WERI-Rb-1 (cell line): Measurements from ENCODE around the gene MAD1L1.
A peak's percentile ranks its signal among the peaks of the same experiment; 100 is the strongest.
"Not testable (repeated sequence)": the region's sequence is repeated elsewhere in the genome, so short reads cannot be mapped to it uniquely, and the experiment has no call there.

Experiments used
- DNase-seq: peaks from one replicate; pipeline ENCODE4 v3.0.0-alpha.2; 2020
- H3K27ac ChIP-seq: fragments of 250-450 bp; sonication (Bioruptor Pico); 2 replicates; pipeline ENCODE4 v1.5.1; 2020; ENCODE audit warnings: mild to moderate bottlenecking, moderate library complexity
- H3K27me3 ChIP-seq: fragments of 250-450 bp; sonication (Bioruptor Pico); 2 replicates; pipeline ENCODE4 v1.5.1; 2021; ENCODE audit warnings: mild to moderate bottlenecking, low read depth, moderate library complexity; ENCODE audit not compliant: insufficient read depth, severe bottlenecking
- H3K36me3 ChIP-seq: fragments of 250-450 bp; sonication (Bioruptor Pico); 2 replicates; pipeline ENCODE4 v1.5.1; 2020; ENCODE audit warnings: mild to moderate bottlenecking, moderate library complexity
- H3K4me3 ChIP-seq: 2 replicates; pipeline ENCODE4 v1.5.1; 2011; ENCODE audit warnings: low read depth, mild to moderate bottlenecking, control low read depth, low read length
- H3K9me3 ChIP-seq: fragments of 250-450 bp; sonication (Bioruptor Pico); 2 replicates; pipeline ENCODE4 v1.5.1; 2021; ENCODE audit warnings: mild to moderate bottlenecking, moderate library complexity; ENCODE audit not compliant: severe bottlenecking
- TF ChIP-seq, protein P1 (sequence below): IDR thresholded peaks from 2 replicates; pipeline ENCODE4 v1.5.1; 2011; ENCODE audit warnings: low read depth, mild to moderate bottlenecking, control low read depth, inconsistent platforms, low read length

Gene MAD1L1

DNA sequence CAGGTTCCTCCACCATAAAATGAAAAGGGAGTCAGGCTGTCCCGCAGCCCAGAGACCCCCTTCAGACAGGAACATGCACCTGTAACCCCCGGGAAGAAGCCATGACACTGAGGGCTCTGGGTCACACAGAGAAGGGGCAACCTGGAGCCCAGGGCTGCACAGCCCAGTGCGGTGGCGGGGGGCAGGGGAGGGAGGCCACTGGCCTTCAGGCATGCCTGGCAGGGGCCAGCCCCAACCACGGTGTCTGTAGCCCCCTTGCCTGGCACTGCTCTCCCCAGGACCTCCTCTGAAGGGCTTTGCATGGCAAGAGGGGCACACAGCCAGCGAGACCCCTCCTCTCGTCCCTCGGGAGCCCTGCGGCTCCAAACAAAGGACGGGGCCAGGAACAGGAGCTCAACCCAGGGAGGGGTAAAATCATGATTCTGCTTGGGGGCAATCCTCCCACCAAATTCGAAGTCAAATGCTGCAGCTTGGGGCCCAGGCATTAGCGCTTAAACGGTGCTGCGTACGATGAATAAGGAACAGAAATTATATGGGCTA, 235.1 kb downstream of the MAD1L1 start:
- Histone ChIP-seq H3K9me3 (no peaks in the 10 kb centered on the region), H3K27ac (no peak overlapping the region), H3K4me3 (no peak overlapping the region), H3K36me3 (0 out of 2 replicates have a peak, but pooled peaks cover 5% of the 10 kb centered on the region), H3K27me3 (no peaks in the 10 kb centered on the region)
- TF ChIP-seq, protein P1, sequence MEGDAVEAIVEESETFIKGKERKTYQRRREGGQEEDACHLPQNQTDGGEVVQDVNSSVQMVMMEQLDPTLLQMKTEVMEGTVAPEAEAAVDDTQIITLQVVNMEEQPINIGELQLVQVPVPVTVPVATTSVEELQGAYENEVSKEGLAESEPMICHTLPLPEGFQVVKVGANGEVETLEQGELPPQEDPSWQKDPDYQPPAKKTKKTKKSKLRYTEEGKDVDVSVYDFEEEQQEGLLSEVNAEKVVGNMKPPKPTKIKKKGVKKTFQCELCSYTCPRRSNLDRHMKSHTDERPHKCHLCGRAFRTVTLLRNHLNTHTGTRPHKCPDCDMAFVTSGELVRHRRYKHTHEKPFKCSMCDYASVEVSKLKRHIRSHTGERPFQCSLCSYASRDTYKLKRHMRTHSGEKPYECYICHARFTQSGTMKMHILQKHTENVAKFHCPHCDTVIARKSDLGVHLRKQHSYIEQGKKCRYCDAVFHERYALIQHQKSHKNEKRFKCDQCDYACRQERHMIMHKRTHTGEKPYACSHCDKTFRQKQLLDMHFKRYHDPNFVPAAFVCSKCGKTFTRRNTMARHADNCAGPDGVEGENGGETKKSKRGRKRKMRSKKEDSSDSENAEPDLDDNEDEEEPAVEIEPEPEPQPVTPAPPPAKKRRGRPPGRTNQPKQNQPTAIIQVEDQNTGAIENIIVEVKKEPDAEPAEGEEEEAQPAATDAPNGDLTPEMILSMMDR: no peak
- no peak for DNase-seq

DNA sequence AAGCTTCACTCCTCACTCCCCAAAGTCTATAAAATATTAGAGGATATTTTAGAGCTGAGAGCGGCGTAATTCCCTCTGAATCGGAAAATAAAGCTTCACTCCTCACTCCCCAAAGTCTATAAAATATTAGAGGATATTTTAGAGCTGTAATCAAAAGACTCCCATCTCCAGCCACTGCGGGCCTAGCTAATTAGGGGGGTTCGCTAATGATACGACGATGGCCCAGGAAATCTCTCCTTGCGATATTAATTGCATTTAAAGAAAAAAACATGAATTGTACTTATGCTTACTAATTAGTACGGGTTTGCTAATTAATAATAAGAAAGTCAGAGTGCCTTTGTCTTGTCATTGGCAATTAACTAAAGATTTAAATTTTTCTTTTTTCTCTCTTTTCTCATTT, 235.9 kb downstream of the MAD1L1 start:
- Histone ChIP-seq H3K27me3 (no peaks in the 10 kb centered on the region), H3K36me3 (0 out of 2 replicates have a peak, but pooled peaks cover 5% of the 10 kb centered on the region), H3K4me3 (no peak overlapping the region), H3K9me3 (no peaks in the 10 kb centered on the region), H3K27ac (no peak overlapping the region)
- DNase-seq: no peak
- TF ChIP-seq, protein P1: no peak

DNA sequence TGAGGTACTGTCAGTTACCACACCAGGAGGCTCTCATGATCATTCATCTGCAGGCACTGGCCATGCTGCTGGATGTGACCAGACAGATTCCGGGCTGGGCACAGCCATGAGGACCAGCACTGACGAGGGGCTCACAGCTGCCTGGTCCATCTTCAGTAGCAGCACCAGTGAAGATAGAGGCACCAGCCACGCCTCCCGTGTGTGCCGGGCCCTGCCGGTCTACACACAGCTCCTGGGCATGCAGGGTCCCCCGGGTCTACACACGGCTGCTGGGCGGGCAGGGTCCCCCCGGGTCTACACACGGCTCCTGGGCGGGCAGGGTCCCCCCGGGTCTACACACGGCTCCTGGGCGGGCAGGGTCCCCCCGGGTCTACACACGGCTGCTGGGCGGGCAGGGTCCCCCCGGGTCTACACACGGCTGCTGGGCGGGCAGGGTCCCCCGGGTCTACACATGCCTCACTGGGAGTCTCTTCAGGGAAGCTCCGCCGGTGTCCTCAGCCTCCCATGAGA, 236.8 kb downstream of the MAD1L1 start:
- not testable (repeated sequence) for H3K27me3 ChIP-seq, H3K36me3 ChIP-seq, H3K9me3 ChIP-seq, H3K4me3 ChIP-seq, DNase-seq
- peak overlapping the region; percentile 89 for H3K27ac ChIP-seq

DNA sequence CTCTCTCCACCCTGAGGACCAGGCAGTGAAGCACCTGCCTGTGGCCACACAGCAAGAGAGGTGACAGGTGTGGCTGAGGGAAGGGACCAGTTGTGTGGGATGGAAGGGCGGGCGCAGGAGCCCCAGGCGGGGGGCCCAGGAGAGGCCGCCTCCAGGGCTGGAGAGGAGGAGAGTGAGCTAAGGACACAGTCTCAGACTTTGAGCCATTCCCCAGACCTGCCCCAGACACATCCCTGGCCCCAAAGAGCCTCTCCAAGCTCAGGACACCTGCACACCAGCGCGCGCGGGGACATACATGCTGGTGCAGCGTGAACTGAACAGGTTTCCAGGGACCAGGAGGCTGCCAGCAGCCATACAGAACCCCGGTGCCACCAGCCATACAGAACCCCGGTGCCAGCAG, 237.3 kb downstream of the MAD1L1 start:
- Histone ChIP-seq H3K36me3 (no peaks in the 10 kb centered on the region), H3K4me3 (peak overlapping the region; percentile 5; the same call in 1 of the 2 replicates), H3K9me3 (no peaks in the 10 kb centered on the region), H3K27me3 (no peaks in the 10 kb centered on the region), H3K27ac (peak overlapping the region; percentile 89)
- TF ChIP-seq, protein P1: no peak
- peak; percentile 69 for DNase-seq

DNA sequence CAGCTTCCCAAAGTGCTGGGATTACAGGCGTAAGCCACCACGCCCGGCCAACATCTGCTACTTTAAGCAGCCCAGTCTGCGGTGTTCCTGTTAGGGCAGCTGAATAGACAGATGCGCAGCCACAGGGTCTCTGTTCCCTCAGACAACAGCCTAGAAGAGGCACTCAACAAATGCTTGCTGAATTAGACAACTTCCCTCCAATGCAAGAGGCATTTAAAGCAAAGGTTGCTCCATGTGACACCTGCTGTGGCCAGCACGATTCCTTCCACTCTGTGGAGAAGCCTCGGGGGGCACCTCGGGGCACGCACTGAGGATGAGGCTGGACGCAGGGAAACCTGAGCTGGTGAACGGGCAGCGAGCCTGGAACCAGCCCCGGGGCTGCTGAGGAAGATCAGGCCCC, 237.8 kb downstream of the MAD1L1 start:
- no peaks in the 10 kb centered on the region for H3K27me3 ChIP-seq
- no peaks in the 10 kb centered on the region for H3K9me3 ChIP-seq
- peak; percentile 86 for DNase-seq
- peak overlapping the region; percentile 89 for H3K27ac ChIP-seq
- TF ChIP-seq, protein P1: no peak
- H3K4me3 ChIP-seq: peak overlapping the region; percentile 5; the same call in 1 of the 2 replicates
- no peaks in the 10 kb centered on the region for H3K36me3 ChIP-seq

DNA sequence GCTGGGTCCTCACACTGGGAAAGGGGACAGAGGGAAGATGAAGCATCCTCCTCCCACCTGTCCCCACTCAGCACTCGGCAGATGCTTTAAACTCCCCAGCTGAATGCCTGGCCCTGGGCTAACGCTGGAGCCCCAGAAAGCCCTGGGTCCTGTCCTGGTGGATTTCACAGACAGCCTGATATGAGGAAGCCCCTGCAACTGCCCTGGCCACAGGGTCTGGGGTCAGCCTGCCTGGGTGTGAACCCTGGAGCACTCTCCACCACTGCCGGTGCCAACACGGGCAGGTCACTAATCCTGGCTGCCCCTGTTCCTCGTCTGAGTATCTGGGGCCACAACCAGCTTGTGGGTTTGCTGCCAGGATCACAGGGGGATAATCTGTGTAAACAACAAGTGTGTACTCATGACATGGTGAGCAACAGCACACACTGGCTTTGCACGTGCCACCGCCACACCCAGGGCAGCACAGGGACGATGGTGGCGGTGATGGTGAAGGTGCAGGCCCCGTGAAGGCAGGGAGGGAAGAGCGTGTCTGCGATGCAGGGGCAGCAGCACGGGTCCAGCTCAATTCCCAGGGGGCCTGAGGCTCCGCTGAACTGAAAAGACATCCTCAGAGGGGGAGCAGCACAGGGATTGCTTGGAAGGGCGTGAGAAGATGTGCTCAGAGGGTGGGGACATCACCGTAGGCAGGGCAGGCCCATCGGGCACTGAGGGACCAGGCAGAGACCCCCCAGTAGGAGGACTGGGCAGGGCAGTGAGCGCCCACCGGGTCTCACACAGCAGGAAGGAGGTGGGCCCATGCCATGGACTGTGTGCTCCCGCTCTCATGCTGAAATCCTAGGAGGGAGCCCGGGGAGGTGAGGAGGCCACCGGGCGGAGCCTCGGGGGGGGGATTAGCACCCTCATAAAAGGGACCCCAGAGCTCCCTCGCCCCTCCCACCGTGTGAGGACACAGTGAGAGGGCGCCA, 238.7 kb downstream of the MAD1L1 start:
- peak overlapping the region; percentile 89 for H3K27ac ChIP-seq
- H3K4me3 ChIP-seq: no peak overlapping the region
- DNase-seq: no peak
- H3K27me3 ChIP-seq: no peaks in the 10 kb centered on the region
- H3K9me3 ChIP-seq: no peaks in the 10 kb centered on the region
- H3K36me3 ChIP-seq: no peaks in the 10 kb centered on the region
- TF ChIP-seq, protein P1: no peak
